Liver (tissue), 9 donors: ENCODE results near the gene TYRO3. TPM values are rescaled to one million over a fixed set of nuclear protein-coding genes. Genes with fewer than 3 reads are reported as not detected.
"Not testable (repeated sequence)": the region's sequence is repeated elsewhere in the genome, so short reads cannot be mapped to it uniquely, and the experiment has no call there.

ENCODE experiments used
- DNase-seq: peaks from one replicate; pipeline ENCODE4 v3.0.0-alpha.2; 2017; ENCODE audit warnings: low spot score
- H3K27ac ChIP-seq, 2 donors: one replicate each; pipeline ENCODE4 v1.7.0; 2013; ENCODE audit warnings: inconsistent platforms in 2 of 2, low read length in 2 of 2, control low read depth in 1 of 2, low read depth in 1 of 2, mild to moderate bottlenecking in 1 of 2
- H3K27me3 ChIP-seq, 4 donors: one replicate each; pipeline versions ENCODE4 v1.6.1 to v1.7.0; 2013; ENCODE audit warnings: low read length in 3 of 4, inconsistent platforms in 1 of 4, mild to moderate bottlenecking in 1 of 4, moderate library complexity in 1 of 4; ENCODE audit not compliant: control insufficient read depth in 4 of 4, insufficient read depth in 4 of 4
- H3K36me3 ChIP-seq, 4 donors: one replicate each; pipeline versions ENCODE4 v1.6.1 to v1.7.0; 2013; ENCODE audit warnings: low read length in 3 of 4, mild to moderate bottlenecking in 3 of 4, low read depth in 1 of 4, moderate library complexity in 1 of 4; ENCODE audit not compliant: control insufficient read depth in 4 of 4, insufficient read depth in 3 of 4
- H3K4me1 ChIP-seq, 4 donors: one replicate each; pipeline versions ENCODE4 v1.6.1 to v1.7.0; 2013; ENCODE audit warnings: low read length in 3 of 4, mild to moderate bottlenecking in 3 of 4, moderate library complexity in 1 of 4; ENCODE audit not compliant: control insufficient read depth in 4 of 4, insufficient read depth in 4 of 4
- H3K4me3 ChIP-seq, 3 donors: one replicate each; pipeline versions ENCODE4 v1.6.1 to v1.7.0; 2013; ENCODE audit warnings: low read length in 3 of 3, control low read depth in 1 of 3, low read depth in 1 of 3, mild to moderate bottlenecking in 1 of 3
- H3K9ac ChIP-seq, 2 donors: one replicate each; pipeline ENCODE4 v1.7.0; 2013; ENCODE audit warnings: low read length in 2 of 2, mild to moderate bottlenecking in 2 of 2, moderate library complexity in 2 of 2, control low read depth in 1 of 2, low read depth in 1 of 2
- H3K9me3 ChIP-seq, 4 donors: one replicate each; pipeline versions ENCODE4 v1.6.1 to v1.7.0; 2013; ENCODE audit warnings: low read length in 3 of 4; ENCODE audit not compliant: control insufficient read depth in 4 of 4
- CTCF ChIP-seq: fragments of 150-350 bp; IDR thresholded peaks from 2 replicates; pipeline ENCODE4 v1.5.1; 2017; ENCODE audit warnings: improper control_type of control experiment, low read depth, low read length; ENCODE audit not compliant: missing input control
- GABPA ChIP-seq, 2 donors: IDR thresholded peaks in 1 of 2; conservative IDR thresholded peaks in 1 of 2; 2 replicates each; pipeline ENCODE4 v1.6.1; 2016; ENCODE audit warnings: antibody characterized with exemption in 2 of 2, mild to moderate bottlenecking in 1 of 2, moderate library complexity in 1 of 2
- JUND ChIP-seq, 2 donors: IDR thresholded peaks; 2 replicates each; pipeline ENCODE4 v1.6.1; 2016; ENCODE audit warnings: antibody characterized with exemption in 2 of 2
- NR2F2 ChIP-seq: IDR thresholded peaks from 2 replicates; pipeline ENCODE4 v1.6.1; 2016; ENCODE audit warnings: antibody characterized with exemption
- SP1 ChIP-seq: IDR thresholded peaks from 2 replicates; pipeline ENCODE4 v1.6.1; 2018; ENCODE audit warnings: antibody characterized with exemption, mild to moderate bottlenecking
- WGBS: extraction: QIAGEN DNeasy Blood & Tissue Kit; methylation state at CpG from one replicate; pipeline ENCODE4 v1.1.7; 2013; 5-methylcytosine and 5-hydroxymethylcytosine counted together
- polyA plus RNA-seq, 2 donors: library from polyadenylated mRNA; stranded (reverse) in 1 of 2; unstranded in 1 of 2; fragments of 200-250 nt in 1 of 2; fragments of >200 nt in 1 of 2; fragmentation: Nextera tagmentation in 1 of 2; extraction: Ambion mirVana in 1 of 2; gene quantifications; one replicate each; pipeline versions ENCODE4 v1.2.1 to v1.2.3, GENCODE V29; 2013 to 2015
- total RNA-seq, 2 donors: library from RNA; depleted of rRNA; stranded (reverse); fragments of >200 nt; gene quantifications; one replicate each; pipeline ENCODE4 v1.2.3, GENCODE V29; 2014
- donor health status: healthy.
- donor health status: healthy.
- donor health status: healthy.
- donor health status: healthy.
- donor health status: healthy.

The TYRO3 gene
- total and polyA plus RNA-seq, 4 donors = 1.1 to 2.3 (median 2.3) TPM

GRCh38 chr15:41589571-41589970, 30.6 kb downstream of the TYRO3 start:
- DNase-seq, H3K36me3 ChIP-seq, H3K9me3 ChIP-seq, H3K9ac ChIP-seq, H3K4me3 ChIP-seq, H3K27ac ChIP-seq, H3K27me3 ChIP-seq: not testable (repeated sequence)
- peaks cover 2 to 12% (median 4%) of the 10 kb centered on the region in 4 donors for H3K4me1 ChIP-seq
- WGBS = 72% methylated on average over 2 of the region's 2 CpGs

- H3K9ac ChIP-seq, H3K27ac ChIP-seq: not testable (repeated sequence)
- 59% methylated on average over 6 of the region's 6 CpGs for WGBS
Measured at GRCh38 chr15:41591217-41591616, 32.2 kb downstream of the TYRO3 start.

GRCh38 chr15:41592718-41593117, 33.7 kb downstream of the TYRO3 start:
- H3K4me3 ChIP-seq, H3K27ac ChIP-seq, H3K36me3 ChIP-seq, DNase-seq, H3K27me3 ChIP-seq, H3K9me3 ChIP-seq, H3K4me1 ChIP-seq, H3K9ac ChIP-seq: not testable (repeated sequence)
- WGBS = 89% methylated on average over 8 of the region's 8 CpGs

More at GRCh38 chr15:41591217-41591616, 32.2 kb downstream of the TYRO3 start:
- H3K36me3 ChIP-seq, H3K4me1 ChIP-seq, DNase-seq, H3K4me3 ChIP-seq, H3K9me3 ChIP-seq, H3K27me3 ChIP-seq: not testable (repeated sequence)

GRCh38 chr15:41594801-41595746, 36.1 kb downstream of the TYRO3 start:
- Histone ChIP-seq H3K9me3 (no peaks in the 10 kb centered on the region), H3K4me3 (no peak overlapping the region), H3K27ac (no peak overlapping the region), H3K36me3 (no peaks in the 10 kb centered on the region), H3K27me3 (no peaks in the 10 kb centered on the region), H3K9ac (no peak overlapping the region), H3K4me1 (no peaks in the 10 kb centered on the region)
- 88% methylated on average over 10 of the region's 10 CpGs for whole genome bisulfite sequencing
- TF ChIP-seq SP1 = no peak
- no peak for TF ChIP-seq CTCF
- TF ChIP-seq JUND (IDR thresholded peaks at IDR 0.05) = no peak
- no peak for TF ChIP-seq NR2F2
- TF ChIP-seq GABPA (IDR thresholded peaks at IDR 0.05 in 1 of 2, conservative IDR thresholded peaks at IDR 0.05 in 1 of 2) = no peak
- DNase-seq = no peak
